Loucy (cell line): ENCODE results near the gene PRLR.

Experiments
- H2AFZ ChIP-seq: fragments of 200-600 bp; sonication (generic); 2 replicates; pipeline ENCODE4 v1.6.0; 2016; ENCODE audit warnings: antibody characterized with exemption, mild to moderate bottlenecking, low read length, moderate library complexity
- H3F3A ChIP-seq: fragments of 200-600 bp; 2 replicates; pipeline ENCODE4 v1.6.0; 2016; ENCODE audit warnings: antibody characterized with exemption, low read depth, mild to moderate bottlenecking
- H3K27me3 ChIP-seq: fragments of 200-600 bp; sonication (generic); 2 replicates; pipeline ENCODE4 v1.6.1; 2014; ENCODE audit warnings: low read length, mild to moderate bottlenecking; ENCODE audit not compliant: insufficient read depth, poor library complexity, severe bottlenecking
- H3K36me3 ChIP-seq: fragments of 200-600 bp; sonication (generic); 2 replicates; pipeline ENCODE4 v1.6.1; 2016; ENCODE audit warnings: low read length; ENCODE audit not compliant: insufficient read depth
- H3K4me1 ChIP-seq: fragments of 200-600 bp; sonication (generic); 2 replicates; pipeline ENCODE4 v1.5.1; 2014; ENCODE audit warnings: low read length, mild to moderate bottlenecking; ENCODE audit not compliant: insufficient read depth, poor library complexity, severe bottlenecking
- H3K4me2 ChIP-seq: fragments of 200-600 bp; sonication (generic); 2 replicates; pipeline ENCODE4 v1.6.0; 2014; ENCODE audit warnings: antibody characterized with exemption, low read length, low read depth, mild to moderate bottlenecking; ENCODE audit not compliant: poor library complexity, severe bottlenecking
- H3K4me3 ChIP-seq: fragments of 200-600 bp; sonication (generic); 2 replicates; pipeline ENCODE4 v1.5.1; 2014; ENCODE audit warnings: low read length, mild to moderate bottlenecking, mixed read lengths; ENCODE audit not compliant: poor library complexity, severe bottlenecking
- H3K79me2 ChIP-seq: fragments of 200-600 bp; sonication (generic); 2 replicates; pipeline ENCODE4 v1.6.1; 2014; ENCODE audit warnings: low read length; ENCODE audit not compliant: insufficient read depth
- H3K9ac ChIP-seq: fragments of 200-600 bp; sonication (generic); 2 replicates; pipeline ENCODE4 v1.6.0; 2014; ENCODE audit warnings: mild to moderate bottlenecking, low read depth, low read length, moderate library complexity; ENCODE audit not compliant: poor library complexity, severe bottlenecking
- H3K9me2 ChIP-seq: fragments of 200-600 bp; sonication (generic); replicated peaks from 2 replicates; pipeline ENCODE4 v1.6.1; 2016; ENCODE audit warnings: low read depth, low read length, mixed read lengths
- H3K9me3 ChIP-seq: fragments of 200-600 bp; sonication (generic); 2 replicates; pipeline ENCODE4 v1.6.1; 2014; ENCODE audit warnings: mild to moderate bottlenecking, antibody characterized with exemption, low read length, low read depth; ENCODE audit not compliant: insufficient read depth
- H4K20me1 ChIP-seq: fragments of 200-600 bp; sonication (generic); 2 replicates; pipeline ENCODE4 v1.6.0; 2014; ENCODE audit warnings: antibody characterized with exemption, low read length, mild to moderate bottlenecking; ENCODE audit not compliant: insufficient read depth, poor library complexity, severe bottlenecking
- EZH2phosphoT487 ChIP-seq: fragments of 200-600 bp; IDR thresholded peaks from 2 replicates; pipeline ENCODE4 v1.6.1; 2018; ENCODE audit warnings: antibody characterized with exemption, mild to moderate bottlenecking, moderate library complexity, borderline replicate concordance
- TF ChIP-seq, protein P1 (sequence below): fragments of 200-600 bp; sonication (generic); conservative IDR thresholded peaks from 2 replicates; pipeline ENCODE4 v1.5.1; 2014; ENCODE audit warnings: mild to moderate bottlenecking, antibody characterized with exemption, low read length

Gene PRLR

DNA sequence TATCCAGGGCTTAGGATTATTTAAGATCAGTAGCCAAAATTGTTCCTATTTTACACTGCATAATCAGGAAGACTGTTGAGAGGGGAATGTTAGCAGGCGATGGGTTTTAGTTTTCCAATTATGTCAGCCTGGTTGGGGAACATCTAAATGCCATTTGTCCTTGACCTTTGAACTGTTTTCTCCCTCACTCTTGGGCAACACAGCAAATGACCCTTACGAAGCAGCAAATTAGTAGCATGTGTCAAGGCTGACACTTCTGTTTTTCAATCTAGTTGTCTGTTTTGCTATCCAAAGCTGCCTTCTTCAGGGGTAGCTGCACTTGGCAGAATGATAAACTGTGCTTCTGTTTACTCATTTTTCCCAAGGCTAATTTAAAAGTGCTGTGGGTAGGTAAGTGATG, 104.5 kb downstream of the PRLR start:
- H3K79me2 ChIP-seq: no peaks in the 10 kb centered on the region
- no peak overlapping the region for H3K4me2 ChIP-seq
- H2AFZ ChIP-seq: no peak overlapping the region
- H3K4me3 ChIP-seq: no peak overlapping the region
- H3K27me3 ChIP-seq: peaks cover 43% of the 10 kb centered on the region
- H3K9me2 ChIP-seq: no peaks in the 10 kb centered on the region
- peaks cover 10% of the 10 kb centered on the region for H3K4me1 ChIP-seq
- TF ChIP-seq, protein P1, sequence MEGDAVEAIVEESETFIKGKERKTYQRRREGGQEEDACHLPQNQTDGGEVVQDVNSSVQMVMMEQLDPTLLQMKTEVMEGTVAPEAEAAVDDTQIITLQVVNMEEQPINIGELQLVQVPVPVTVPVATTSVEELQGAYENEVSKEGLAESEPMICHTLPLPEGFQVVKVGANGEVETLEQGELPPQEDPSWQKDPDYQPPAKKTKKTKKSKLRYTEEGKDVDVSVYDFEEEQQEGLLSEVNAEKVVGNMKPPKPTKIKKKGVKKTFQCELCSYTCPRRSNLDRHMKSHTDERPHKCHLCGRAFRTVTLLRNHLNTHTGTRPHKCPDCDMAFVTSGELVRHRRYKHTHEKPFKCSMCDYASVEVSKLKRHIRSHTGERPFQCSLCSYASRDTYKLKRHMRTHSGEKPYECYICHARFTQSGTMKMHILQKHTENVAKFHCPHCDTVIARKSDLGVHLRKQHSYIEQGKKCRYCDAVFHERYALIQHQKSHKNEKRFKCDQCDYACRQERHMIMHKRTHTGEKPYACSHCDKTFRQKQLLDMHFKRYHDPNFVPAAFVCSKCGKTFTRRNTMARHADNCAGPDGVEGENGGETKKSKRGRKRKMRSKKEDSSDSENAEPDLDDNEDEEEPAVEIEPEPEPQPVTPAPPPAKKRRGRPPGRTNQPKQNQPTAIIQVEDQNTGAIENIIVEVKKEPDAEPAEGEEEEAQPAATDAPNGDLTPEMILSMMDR: no peak
- TF ChIP-seq EZH2phosphoT487: no peak
- no peak overlapping the region for H3K9ac ChIP-seq
- H4K20me1 ChIP-seq: no peaks in the 10 kb centered on the region
- H3K9me3 ChIP-seq: no peaks in the 10 kb centered on the region
- H3F3A ChIP-seq: no peaks in the 10 kb centered on the region
- no peaks in the 10 kb centered on the region for H3K36me3 ChIP-seq

DNA sequence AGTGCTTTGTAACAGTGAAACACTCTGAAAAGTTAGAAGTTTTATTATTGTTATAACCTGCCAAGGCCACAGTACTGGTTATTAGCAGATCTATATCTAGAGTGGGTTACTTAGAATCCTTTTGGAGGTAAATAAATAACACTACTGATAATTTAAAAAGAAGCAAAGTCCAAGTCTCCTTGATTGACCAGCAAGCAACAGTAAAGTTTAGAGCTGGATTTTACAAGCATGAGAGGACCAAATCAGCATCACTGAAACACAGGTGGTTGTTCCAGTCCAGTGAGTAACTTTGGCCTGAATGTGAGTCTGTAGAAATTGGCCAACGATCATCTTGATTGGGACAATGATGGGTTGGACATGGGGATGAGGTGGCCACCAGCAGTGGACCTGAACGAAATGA, 105.4 kb downstream of the PRLR start:
- no peak overlapping the region for H3K4me3 ChIP-seq
- no peaks in the 10 kb centered on the region for H4K20me1 ChIP-seq
- no peak overlapping the region for H2AFZ ChIP-seq
- no peaks in the 10 kb centered on the region for H3K9me3 ChIP-seq
- TF ChIP-seq, protein P1: no peak
- no peak for TF ChIP-seq EZH2phosphoT487
- H3K36me3 ChIP-seq: no peaks in the 10 kb centered on the region
- no peaks in the 10 kb centered on the region for H3K79me2 ChIP-seq
- H3K9ac ChIP-seq: no peak overlapping the region
- peaks cover 41% of the 10 kb centered on the region for H3K27me3 ChIP-seq
- H3K4me1 ChIP-seq: peaks cover 9% of the 10 kb centered on the region
- H3K9me2 ChIP-seq: no peaks in the 10 kb centered on the region
- H3F3A ChIP-seq: no peaks in the 10 kb centered on the region
- no peak overlapping the region for H3K4me2 ChIP-seq

DNA sequence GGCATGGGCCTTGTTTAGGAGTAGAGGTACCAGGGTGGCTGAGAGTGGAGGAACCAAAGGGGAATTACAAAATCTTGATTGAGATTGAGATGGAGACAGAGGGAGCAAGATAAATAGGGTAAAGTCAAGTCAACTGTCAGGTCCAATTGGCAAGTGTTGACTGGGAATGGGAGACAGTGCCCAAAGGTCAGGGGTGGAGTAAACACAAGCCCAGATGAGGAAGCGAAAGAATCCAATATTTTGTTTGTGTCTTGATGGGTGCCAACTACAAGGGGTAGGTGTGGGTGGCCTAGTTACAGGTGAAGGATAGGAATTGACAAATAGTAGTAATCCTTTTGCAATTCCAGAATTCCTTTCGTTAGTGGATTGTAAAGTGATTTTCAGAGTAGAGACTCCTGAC, 107.5 kb downstream of the PRLR start:
- Histone ChIP-seq H3K9me3 (no peaks in the 10 kb centered on the region), H3K36me3 (no peaks in the 10 kb centered on the region), H3K9ac (no peak overlapping the region), H4K20me1 (no peaks in the 10 kb centered on the region), H3K4me3 (no peak overlapping the region), H2AFZ (no peak overlapping the region), H3K9me2 (no peaks in the 10 kb centered on the region), H3K4me2 (no peak overlapping the region), H3K79me2 (no peaks in the 10 kb centered on the region), H3K27me3 (peaks cover 23% of the 10 kb centered on the region), H3F3A (no peaks in the 10 kb centered on the region), H3K4me1 (peaks cover 10% of the 10 kb centered on the region)
- no peak for TF ChIP-seq EZH2phosphoT487
- TF ChIP-seq, protein P1: no peak
